Left lung (tissue), 10 donors: Measurements from ENCODE around the gene TRIM72. TPM values are rescaled to one million over a fixed set of nuclear protein-coding genes. Genes with fewer than 3 reads are reported as not detected.
"Not testable (repeated sequence)": the region's sequence is repeated elsewhere in the genome, so short reads cannot be mapped to it uniquely, and the experiment has no call there.

ENCODE experiments used
- ATAC-seq: fragments of 200-7000 bp; cut with Tn5 transposase; one replicate; pipeline ENCODE4 v1.9.1; 2020; ENCODE audit warnings: moderate library complexity
- DNase-seq, 4 donors: peaks; one replicate each; pipeline ENCODE4 v3.0.0-alpha.2; 2013 to 2020
- H3K27ac ChIP-seq, 2 donors: fragments of 200-600 bp; sonication (generic) in 1 of 2; one replicate each; pipeline versions ENCODE4 v1.5.0 to v1.8.0; 2020 to 2021
- H3K27me3 ChIP-seq, 2 donors: fragments of 200-600 bp; sonication (generic) in 1 of 2; one replicate each; pipeline versions ENCODE4 v1.5.0 to v1.8.0; 2020 to 2021
- H3K36me3 ChIP-seq, 2 donors: fragments of 200-600 bp; sonication (generic) in 1 of 2; one replicate each; pipeline versions ENCODE4 v1.5.0 to v1.8.0; 2020 to 2021
- H3K4me1 ChIP-seq, 2 donors: fragments of 200-600 bp; one replicate each; pipeline ENCODE4 v1.8.0; 2021
- H3K4me3 ChIP-seq, 2 donors: fragments of 200-600 bp; sonication (generic) in 1 of 2; one replicate each; pipeline versions ENCODE4 v1.5.0 to v1.8.0; 2020 to 2021; ENCODE audit warnings: mild to moderate bottlenecking in 1 of 2
- H3K9me3 ChIP-seq, 2 donors: fragments of 200-600 bp; sonication (generic) in 1 of 2; one replicate each; pipeline versions ENCODE4 v1.5.0 to v1.8.0; 2020 to 2021
- CTCF ChIP-seq, 2 donors: fragments of 200-600 bp; sonication (generic) in 1 of 2; IDR thresholded peaks; one replicate each; pipeline versions ENCODE4 v1.5.0 to v1.8.0; 2021; ENCODE audit warnings: antibody characterized with exemption in 2 of 2
- intact Hi-C, 2 donors: fragments of 100-400 bp; cut with DNase I; formaldehyde crosslinking; loops; one replicate each; pipeline versions ENCODE4 v1.11.2 to v1.14.2; 2022
- polyA plus RNA-seq, 6 donors: library from polyadenylated mRNA; unstranded; fragments of 120-200 nt; gene quantifications; one replicate each; pipeline ENCODE4 v1.2.1, GENCODE V29; 2013; ENCODE audit not compliant: insufficient read length in 6 of 6
- total RNA-seq, 2 donors: library from RNA; stranded (reverse); fragmentation: NEBNext Ultra II Directional; extraction: Animal tissue kit (Norgen Biotek cat#: 25700); gene quantifications; one replicate each; pipeline ENCODE4 v1.2.1, GENCODE V29; 2021
- donor health status: DM: no; HTN: yes; CAD: no.
- donor health status: DM: no; HTN: no; CAD: no.

TRIM72 gene
- total and polyA plus RNA-seq, 8 donors = 0.06 to 0.24 (median 0.17) TPM

- no peaks in the 10 kb centered on the region for H3K27me3 ChIP-seq
- no peak overlapping the region for H3K27ac ChIP-seq
- H3K4me1 ChIP-seq = peaks cover 0 to 39% of the 10 kb centered on the region in 2 donors
- no peak overlapping the region for H3K4me3 ChIP-seq
- TF ChIP-seq CTCF (IDR thresholded peaks at IDR 0.05) = no peak
- H3K36me3 ChIP-seq = peaks cover 0 to 44% of the 10 kb centered on the region in 2 donors
- DNase-seq (no peak), ATAC-seq (no peak)
- H3K9me3 ChIP-seq = no peaks in the 10 kb centered on the region
- intact Hi-C loops = no loop called here
Measured at GRCh38 chr16:31268033-31268365, 54.1 kb downstream of the TRIM72 start.

DNA sequence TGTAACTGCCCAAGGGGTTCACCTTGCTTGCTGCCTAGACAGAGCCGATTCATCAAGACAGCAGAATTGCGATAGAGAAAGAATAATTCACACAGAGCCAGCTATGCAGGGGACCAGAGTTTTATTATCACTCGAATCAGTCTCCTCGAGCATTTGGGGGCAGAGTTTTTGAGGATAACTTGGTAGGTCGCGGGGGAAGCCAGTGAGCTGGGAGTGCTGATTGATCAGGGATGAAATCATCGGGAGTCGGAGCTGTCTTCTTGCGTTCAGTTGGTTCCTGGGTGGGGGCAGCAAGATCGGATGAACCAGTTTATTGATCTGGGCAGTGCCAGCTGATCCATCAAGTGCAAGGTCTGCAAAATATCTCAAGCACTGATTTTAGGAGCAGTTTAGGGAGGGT is 55.0 kb downstream of the TRIM72 start:
- Histone ChIP-seq H3K27me3 (no peaks in the 10 kb centered on the region), H3K4me1 (peaks cover 0 to 31% of the 10 kb centered on the region in 2 donors), H3K36me3 (peaks cover 0 to 53% of the 10 kb centered on the region in 2 donors), H3K4me3 (no peak overlapping the region), H3K9me3 (no peaks in the 10 kb centered on the region), H3K27ac (no peak overlapping the region)
- intact Hi-C loops = no loop called here
- TF ChIP-seq CTCF (IDR thresholded peaks at IDR 0.05) = no peak
- ATAC-seq (no peak), DNase-seq (no peak)

DNA sequence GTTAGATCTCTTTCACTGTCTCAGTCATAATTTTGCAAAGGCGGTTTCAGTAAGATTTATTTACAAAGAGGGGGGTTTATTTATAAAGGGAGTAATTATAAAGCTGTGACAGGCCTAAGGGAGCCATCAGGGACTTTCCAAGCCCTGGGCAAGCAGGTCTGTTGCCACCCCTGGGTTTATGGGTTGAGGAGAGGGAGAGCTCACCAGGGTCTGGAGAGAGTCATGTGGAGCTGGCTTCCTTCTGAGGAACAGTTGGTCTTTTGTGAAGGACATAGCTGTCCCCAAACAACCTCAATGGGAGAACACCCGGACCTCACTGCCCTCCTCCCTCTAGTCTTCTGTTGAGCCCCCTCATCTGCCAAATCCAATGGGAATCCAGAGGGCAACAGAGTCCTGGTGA is 55.6 kb downstream of the TRIM72 start:
- DNase-seq (no peak), ATAC-seq (no peak)
- intact Hi-C loops = no loop called here
- peaks cover 0 to 24% of the 10 kb centered on the region in 2 donors for H3K4me1 ChIP-seq
- H3K9me3 ChIP-seq = no peaks in the 10 kb centered on the region
- H3K36me3 ChIP-seq = peaks cover 0 to 59% of the 10 kb centered on the region in 2 donors
- H3K4me3 ChIP-seq = no peak overlapping the region
- no peaks in the 10 kb centered on the region for H3K27me3 ChIP-seq
- no peak for TF ChIP-seq CTCF (IDR thresholded peaks at IDR 0.05)
- no peak overlapping the region for H3K27ac ChIP-seq

DNA sequence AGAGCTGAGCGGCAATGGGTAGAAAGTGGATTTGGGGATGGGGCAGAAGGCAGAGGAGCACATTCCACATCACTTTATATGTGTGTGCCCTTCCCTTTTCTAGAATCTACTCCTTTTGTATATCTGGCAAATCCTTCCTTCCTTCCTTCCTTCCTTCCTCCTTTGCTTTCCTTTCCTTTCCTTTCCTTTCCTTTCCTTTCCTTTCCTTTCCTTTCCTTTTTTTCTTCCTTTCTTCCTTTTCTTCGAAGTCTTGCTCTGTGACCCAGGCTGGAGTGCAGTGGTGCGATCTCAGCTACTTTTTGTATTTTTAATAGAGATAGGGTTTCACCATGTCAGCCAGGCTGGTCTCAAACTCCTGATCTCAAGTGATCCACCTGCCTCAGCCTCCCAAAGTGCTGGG is 56.1 kb downstream of the TRIM72 start:
- H3K4me1 ChIP-seq = peaks cover 0 to 20% of the 10 kb centered on the region in 2 donors
- H3K27me3 ChIP-seq, ATAC-seq, H3K9me3 ChIP-seq, DNase-seq, H3K27ac ChIP-seq, intact Hi-C loops, H3K4me3 ChIP-seq: not testable (repeated sequence)
- H3K36me3 ChIP-seq = peaks cover 0 to 64% of the 10 kb centered on the region in 2 donors

GRCh38 chr16:31270795-31271194 is 56.9 kb downstream of the TRIM72 start:
- Histone ChIP-seq H3K4me3 (no peak overlapping the region), H3K4me1 (peaks cover 0 to 12% of the 10 kb centered on the region in 2 donors), H3K9me3 (no peaks in the 10 kb centered on the region), H3K27ac (no peak overlapping the region), H3K36me3 (peaks cover 0 to 72% of the 10 kb centered on the region in 2 donors), H3K27me3 (no peaks in the 10 kb centered on the region)
- intact Hi-C loops = no loop called here
- ATAC-seq = no peak
- TF ChIP-seq CTCF (IDR thresholded peaks at IDR 0.05) = no peak
- DNase-seq = no peak

- Histone ChIP-seq H3K27ac (no peak overlapping the region), H3K9me3 (no peaks in the 10 kb centered on the region), H3K36me3 (peaks cover 0 to 80% of the 10 kb centered on the region in 2 donors), H3K4me1 (peaks cover 0 to 7% of the 10 kb centered on the region in 2 donors), H3K4me3 (no peak overlapping the region), H3K27me3 (no peaks in the 10 kb centered on the region)
- DNase-seq (no peak), ATAC-seq (no peak)
- intact Hi-C loops = no loop called here
- no peak for TF ChIP-seq CTCF (IDR thresholded peaks at IDR 0.05)
Measured at GRCh38 chr16:31271621-31272190, 57.8 kb downstream of the TRIM72 start.
